ENCODE measurements around the gene ENOX1.

ENOX1 gene

GRCh38 chr13:43306372-43306771, 480.4 kb downstream of the ENOX1 start:
- Histone ChIP-seq H3K4me1 (ENCODE audit: control insufficient read depth in 1 of 2, insufficient read depth in 2 of 2, low read length in 2 of 2) (peaks cover 5 to 21% of the 10 kb centered on the region in 2 donors), H3K27ac (ENCODE audit: low read length) (no peak overlapping the region), H3K27me3 (ENCODE audit: low read depth, low read length) (no peaks in the 10 kb centered on the region), H3K9me3 (ENCODE audit: control insufficient read depth in 1 of 2, low read length in 2 of 2) (no peaks in the 10 kb centered on the region), H3K36me3 (ENCODE audit: control insufficient read depth in 1 of 2, insufficient read depth in 2 of 2, low read length in 2 of 2) (no peaks in the 10 kb centered on the region), H3K4me3 (ENCODE audit: low read depth in 1 of 2, low read length in 2 of 2) (no peak overlapping the region)

- Histone ChIP-seq H3K27me3 (ENCODE audit: low read depth, low read length) (no peaks in the 10 kb centered on the region), H3K4me1 (ENCODE audit: control insufficient read depth in 1 of 2, insufficient read depth in 2 of 2, low read length in 2 of 2) (peaks cover 5 to 21% of the 10 kb centered on the region in 2 donors), H3K27ac (ENCODE audit: low read length) (no peak overlapping the region)
Observed at GRCh38 chr13:43305416-43305815, 481.4 kb downstream of the ENOX1 start.

GRCh38 chr13:43304945-43305344, 481.8 kb downstream of the ENOX1 start:
- H3K27me3 ChIP-seq (ENCODE audit: low read depth, low read length) = no peaks in the 10 kb centered on the region
- H3K27ac ChIP-seq (ENCODE audit: low read length) = no peak overlapping the region
- H3K36me3 ChIP-seq (ENCODE audit: control insufficient read depth in 1 of 2, insufficient read depth in 2 of 2, low read length in 2 of 2) = no peaks in the 10 kb centered on the region
- H3K4me1 ChIP-seq (ENCODE audit: control insufficient read depth in 1 of 2, insufficient read depth in 2 of 2, low read length in 2 of 2) = peaks cover 5 to 21% of the 10 kb centered on the region in 2 donors
- no peak overlapping the region for H3K4me3 ChIP-seq (ENCODE audit: low read depth in 1 of 2, low read length in 2 of 2)
- H3K9me3 ChIP-seq (ENCODE audit: control insufficient read depth in 1 of 2, low read length in 2 of 2) = no peaks in the 10 kb centered on the region

More at GRCh38 chr13:43305416-43305815, 481.4 kb downstream of the ENOX1 start:
- H3K9me3 ChIP-seq (ENCODE audit: control insufficient read depth in 1 of 2, low read length in 2 of 2) = no peaks in the 10 kb centered on the region
- H3K36me3 ChIP-seq (ENCODE audit: control insufficient read depth in 1 of 2, insufficient read depth in 2 of 2, low read length in 2 of 2) = no peaks in the 10 kb centered on the region
- H3K4me3 ChIP-seq (ENCODE audit: low read depth in 1 of 2, low read length in 2 of 2) = no peak overlapping the region

- Histone ChIP-seq H3K4me1 (ENCODE audit: control insufficient read depth in 1 of 2, insufficient read depth in 2 of 2, low read length in 2 of 2) (peaks cover 5 to 21% of the 10 kb centered on the region in 2 donors), H3K27ac (ENCODE audit: low read length) (no peak overlapping the region), H3K36me3 (ENCODE audit: control insufficient read depth in 1 of 2, insufficient read depth in 2 of 2, low read length in 2 of 2) (no peaks in the 10 kb centered on the region), H3K9me3 (ENCODE audit: control insufficient read depth in 1 of 2, low read length in 2 of 2) (no peaks in the 10 kb centered on the region), H3K27me3 (ENCODE audit: low read depth, low read length) (no peaks in the 10 kb centered on the region), H3K4me3 (ENCODE audit: low read depth in 1 of 2, low read length in 2 of 2) (no peak overlapping the region)
Observed at GRCh38 chr13:43304449-43304848, 482.3 kb downstream of the ENOX1 start.

- Histone ChIP-seq H3K27me3 (ENCODE audit: low read depth, low read length) (no peaks in the 10 kb centered on the region), H3K27ac (ENCODE audit: low read length) (no peak overlapping the region), H3K4me3 (ENCODE audit: low read depth in 1 of 2, low read length in 2 of 2) (no peak overlapping the region), H3K36me3 (ENCODE audit: control insufficient read depth in 1 of 2, insufficient read depth in 2 of 2, low read length in 2 of 2) (no peaks in the 10 kb centered on the region), H3K9me3 (ENCODE audit: control insufficient read depth in 1 of 2, low read length in 2 of 2) (no peaks in the 10 kb centered on the region), H3K4me1 (ENCODE audit: control insufficient read depth in 1 of 2, insufficient read depth in 2 of 2, low read length in 2 of 2) (peaks cover 5 to 21% of the 10 kb centered on the region in 2 donors)
Observed at GRCh38 chr13:43303033-43303729, 483.6 kb downstream of the ENOX1 start.

GRCh38 chr13:43301346-43301969, 485.3 kb downstream of the ENOX1 start:
- Histone ChIP-seq H3K27me3 (ENCODE audit: low read depth, low read length) (no peaks in the 10 kb centered on the region), H3K4me3 (ENCODE audit: low read depth in 1 of 2, low read length in 2 of 2) (no peak overlapping the region), H3K4me1 (ENCODE audit: control insufficient read depth in 1 of 2, insufficient read depth in 2 of 2, low read length in 2 of 2) (peaks cover 0 to 13% of the 10 kb centered on the region in 2 donors), H3K36me3 (ENCODE audit: control insufficient read depth in 1 of 2, insufficient read depth in 2 of 2, low read length in 2 of 2) (no peaks in the 10 kb centered on the region), H3K9me3 (ENCODE audit: control insufficient read depth in 1 of 2, low read length in 2 of 2) (no peaks in the 10 kb centered on the region), H3K27ac (ENCODE audit: low read length) (no peak overlapping the region)

- Histone ChIP-seq H3K36me3 (ENCODE audit: control insufficient read depth in 1 of 2, insufficient read depth in 2 of 2, low read length in 2 of 2) (no peaks in the 10 kb centered on the region), H3K4me1 (ENCODE audit: control insufficient read depth in 1 of 2, insufficient read depth in 2 of 2, low read length in 2 of 2) (peaks cover 0 to 13% of the 10 kb centered on the region in 2 donors), H3K27me3 (ENCODE audit: low read depth, low read length) (no peaks in the 10 kb centered on the region), H3K9me3 (ENCODE audit: control insufficient read depth in 1 of 2, low read length in 2 of 2) (no peaks in the 10 kb centered on the region), H3K4me3 (ENCODE audit: low read depth in 1 of 2, low read length in 2 of 2) (no peak overlapping the region), H3K27ac (ENCODE audit: low read length) (no peak overlapping the region)
Observed at GRCh38 chr13:43300865-43301264, 485.9 kb downstream of the ENOX1 start.

GRCh38 chr13:43299374-43299773, 487.4 kb downstream of the ENOX1 start:
- Histone ChIP-seq H3K36me3 (ENCODE audit: control insufficient read depth in 1 of 2, insufficient read depth in 2 of 2, low read length in 2 of 2) (no peaks in the 10 kb centered on the region), H3K27ac (ENCODE audit: low read length) (no peak overlapping the region), H3K4me3 (ENCODE audit: low read depth in 1 of 2, low read length in 2 of 2) (no peak overlapping the region), H3K4me1 (ENCODE audit: control insufficient read depth in 1 of 2, insufficient read depth in 2 of 2, low read length in 2 of 2) (peaks cover 0 to 13% of the 10 kb centered on the region in 2 donors), H3K9me3 (ENCODE audit: control insufficient read depth in 1 of 2, low read length in 2 of 2) (no peaks in the 10 kb centered on the region), H3K27me3 (ENCODE audit: low read depth, low read length) (no peaks in the 10 kb centered on the region)

GRCh38 chr13:43298816-43299215, 488.0 kb downstream of the ENOX1 start:
- Histone ChIP-seq H3K9me3 (ENCODE audit: control insufficient read depth in 1 of 2, low read length in 2 of 2) (no peaks in the 10 kb centered on the region), H3K36me3 (ENCODE audit: control insufficient read depth in 1 of 2, insufficient read depth in 2 of 2, low read length in 2 of 2) (no peaks in the 10 kb centered on the region), H3K4me3 (ENCODE audit: low read depth in 1 of 2, low read length in 2 of 2) (no peak overlapping the region), H3K4me1 (ENCODE audit: control insufficient read depth in 1 of 2, insufficient read depth in 2 of 2, low read length in 2 of 2) (peaks cover 0 to 12% of the 10 kb centered on the region in 2 donors), H3K27ac (ENCODE audit: low read length) (no peak overlapping the region), H3K27me3 (ENCODE audit: low read depth, low read length) (no peaks in the 10 kb centered on the region)

- peaks cover 0 to 5% of the 10 kb centered on the region in 2 donors for H3K4me1 ChIP-seq (ENCODE audit: control insufficient read depth in 1 of 2, insufficient read depth in 2 of 2, low read length in 2 of 2)
- H3K4me3 ChIP-seq (ENCODE audit: low read depth in 1 of 2, low read length in 2 of 2) = no peak overlapping the region
- no peaks in the 10 kb centered on the region for H3K27me3 ChIP-seq (ENCODE audit: low read depth, low read length)
- H3K9me3 ChIP-seq (ENCODE audit: control insufficient read depth in 1 of 2, low read length in 2 of 2) = no peaks in the 10 kb centered on the region
- H3K27ac ChIP-seq (ENCODE audit: low read length) = no peak overlapping the region
- H3K36me3 ChIP-seq (ENCODE audit: control insufficient read depth in 1 of 2, insufficient read depth in 2 of 2, low read length in 2 of 2) = no peaks in the 10 kb centered on the region
Observed at GRCh38 chr13:43297967-43298678, 488.6 kb downstream of the ENOX1 start.

GRCh38 chr13:43295825-43296564, 490.8 kb downstream of the ENOX1 start:
- Histone ChIP-seq H3K27me3 (ENCODE audit: low read depth, low read length) (no peaks in the 10 kb centered on the region), H3K27ac (ENCODE audit: low read length) (no peak overlapping the region), H3K9me3 (ENCODE audit: control insufficient read depth in 1 of 2, low read length in 2 of 2) (no peaks in the 10 kb centered on the region), H3K4me3 (ENCODE audit: low read depth in 1 of 2, low read length in 2 of 2) (no peak overlapping the region), H3K4me1 (ENCODE audit: control insufficient read depth in 1 of 2, insufficient read depth in 2 of 2, low read length in 2 of 2) (no peaks in the 10 kb centered on the region), H3K36me3 (ENCODE audit: control insufficient read depth in 1 of 2, insufficient read depth in 2 of 2, low read length in 2 of 2) (no peaks in the 10 kb centered on the region)

All from muscle layer of duodenum (tissue), 2 donors.